ENCODE results near the gene RTRAF. TPM values are rescaled to one million over a fixed set of nuclear protein-coding genes. Genes with fewer than 3 reads are reported as not detected.

RTRAF gene
- polyA plus RNA-seq, 1 donor from 2014 or later, result 119 TPM

GRCh38 chr14:51954031-51954430 lies 35.3 kb upstream of the RTRAF start:
- H4K20me1 ChIP-seq (ENCODE audit: insufficient read depth), result no peaks in the 10 kb centered on the region
- no peak overlapping the region for H3K4me2 ChIP-seq (ENCODE audit: low read length)
- peaks cover 38% of the 10 kb centered on the region for H3K36me3 ChIP-seq (ENCODE audit: insufficient read depth, low read length)
- H3K27me3 ChIP-seq (ENCODE audit: insufficient read depth, low read depth, low read length), result no peaks in the 10 kb centered on the region
- H3F3A ChIP-seq (ENCODE audit: insufficient read depth, low read length, poor library complexity, severe bottlenecking), result no peaks in the 10 kb centered on the region
- no peak overlapping the region for H3K4me3 ChIP-seq (ENCODE audit: low read length)
- H3K9me2 ChIP-seq (ENCODE audit: insufficient read depth, low read length), result no peaks in the 10 kb centered on the region
- TF ChIP-seq POLR2AphosphoS5 (IDR thresholded peaks at IDR 0.05) (no peak), TAF1 (IDR thresholded peaks at IDR 0.05; ENCODE audit: low read depth) (no peak), CTCF (IDR thresholded peaks at IDR 0.05; ENCODE audit: poor library complexity, severe bottlenecking) (no peak), SMC3 (conservative IDR thresholded peaks at IDR 0.05; ENCODE audit: poor library complexity) (no peak), EP300 (conservative IDR thresholded peaks at IDR 0.05; ENCODE audit: poor library complexity, severe bottlenecking) (no peak), REST (IDR thresholded peaks at IDR 0.05; ENCODE audit: borderline replicate concordance) (no peak), EZH2 (IDR thresholded peaks at IDR 0.05; ENCODE audit: borderline replicate concordance, insufficient read depth, low read length, poor library complexity, severe bottlenecking) (no peak), MXI1 (conservative IDR thresholded peaks at IDR 0.05; ENCODE audit: poor library complexity, severe bottlenecking) (no peak), RAD21 (conservative IDR thresholded peaks at IDR 0.05) (no peak)
- H3K79me2 ChIP-seq (replicated peaks; ENCODE audit: insufficient read depth, low read length), result no peaks in the 10 kb centered on the region
- no peak overlapping the region for H2AFZ ChIP-seq (ENCODE audit: low read depth, low read length)
- H3K9me3 ChIP-seq (ENCODE audit: low read length), result peaks cover under 1% of the 10 kb centered on the region
- H3K27ac ChIP-seq (ENCODE audit: low read length), result no peak overlapping the region
- no peak overlapping the region for H3K9ac ChIP-seq (ENCODE audit: low read length)

GRCh38 chr14:51954657-51955056 lies 34.7 kb upstream of the RTRAF start:
- Histone ChIP-seq H3K4me3 (ENCODE audit: low read length) (no peak overlapping the region), H2AFZ (ENCODE audit: low read depth, low read length) (no peak overlapping the region), H3K4me2 (ENCODE audit: low read length) (no peak overlapping the region), H3K27ac (ENCODE audit: low read length) (no peak overlapping the region), H3K36me3 (ENCODE audit: insufficient read depth, low read length) (peaks cover 43% of the 10 kb centered on the region), H3K9ac (ENCODE audit: low read length) (no peak overlapping the region), H3K9me3 (ENCODE audit: low read length) (peaks cover 7% of the 10 kb centered on the region), H3K27me3 (ENCODE audit: insufficient read depth, low read depth, low read length) (no peaks in the 10 kb centered on the region), H3K9me2 (ENCODE audit: insufficient read depth, low read length) (no peaks in the 10 kb centered on the region), H3F3A (ENCODE audit: insufficient read depth, low read length, poor library complexity, severe bottlenecking) (no peaks in the 10 kb centered on the region), H4K20me1 (ENCODE audit: insufficient read depth) (no peaks in the 10 kb centered on the region), H3K79me2 (replicated peaks; ENCODE audit: insufficient read depth, low read length) (no peaks in the 10 kb centered on the region)
- no peak for TF ChIP-seq EP300 (conservative IDR thresholded peaks at IDR 0.05; ENCODE audit: poor library complexity, severe bottlenecking)
- TF ChIP-seq REST (IDR thresholded peaks at IDR 0.05; ENCODE audit: borderline replicate concordance), result no peak
- no peak for TF ChIP-seq TAF1 (IDR thresholded peaks at IDR 0.05; ENCODE audit: low read depth)
- TF ChIP-seq SMC3 (conservative IDR thresholded peaks at IDR 0.05; ENCODE audit: poor library complexity), result no peak
- no peak for TF ChIP-seq MXI1 (conservative IDR thresholded peaks at IDR 0.05; ENCODE audit: poor library complexity, severe bottlenecking)
- TF ChIP-seq EZH2 (IDR thresholded peaks at IDR 0.05; ENCODE audit: borderline replicate concordance, insufficient read depth, low read length, poor library complexity, severe bottlenecking), result no peak
- TF ChIP-seq CTCF (IDR thresholded peaks at IDR 0.05; ENCODE audit: poor library complexity, severe bottlenecking), result no peak
- no peak for TF ChIP-seq POLR2AphosphoS5 (IDR thresholded peaks at IDR 0.05)
- no peak for TF ChIP-seq RAD21 (conservative IDR thresholded peaks at IDR 0.05)

Data from neural cell (in vitro differentiated cells).